ENCODE data around the gene UBE2D2.

DNA sequence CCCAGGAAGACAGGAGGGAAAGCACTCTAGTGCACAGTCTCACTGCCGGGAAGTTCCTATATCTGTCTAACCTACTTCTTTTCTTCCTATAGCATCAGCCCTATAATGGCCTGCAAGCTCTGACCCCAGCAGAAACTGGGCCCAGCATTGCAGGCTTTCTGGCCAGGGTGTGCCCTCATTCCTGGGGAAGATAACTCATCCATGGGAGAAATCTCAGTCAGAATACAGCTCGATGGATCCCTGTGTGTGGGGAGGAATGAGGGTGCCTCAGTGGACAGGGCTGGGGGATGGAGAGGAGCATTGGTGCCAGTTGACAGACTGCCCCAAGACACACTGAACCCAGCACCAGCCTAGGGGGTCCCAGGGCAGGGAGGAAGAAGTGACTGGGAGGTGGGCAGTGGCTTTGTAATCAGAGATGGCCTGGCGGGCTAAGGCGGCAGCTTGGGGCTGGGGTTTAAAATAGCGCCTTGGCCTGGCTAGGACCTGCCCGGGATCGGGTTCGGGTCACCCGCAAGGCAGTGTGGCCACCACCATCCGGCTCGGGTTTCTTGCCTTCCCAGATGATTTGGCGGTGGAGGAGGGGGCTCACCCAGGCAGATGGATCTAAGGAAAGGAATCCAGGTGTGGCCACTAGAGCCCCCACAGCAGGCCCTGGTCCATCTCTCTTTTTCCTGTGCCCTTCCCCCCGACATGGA, 79.4 kb downstream of the UBE2D2 start:
- TF ChIP-seq ARNT (IDR thresholded peaks at IDR 0.05), result no peak
- no peak for TF ChIP-seq SP1 (IDR thresholded peaks at IDR 0.05)
- TF ChIP-seq ZNF384 (IDR thresholded peaks at IDR 0.05), result no peak
- TF ChIP-seq FOXA1 (IDR thresholded peaks at IDR 0.05), result no peak

All from HEK293T (cell line).